ENCODE data around the gene PPP1R2. TPM values are rescaled to one million over a fixed set of nuclear protein-coding genes. Genes with fewer than 3 reads are reported as not detected.

PPP1R2 gene
- total and polyA plus RNA-seq, 2 of the 13 experiments (the other 11 are each of a cell fraction or from before 2014, with no cell fraction given) = 36.5 to 86.5 TPM

DNA sequence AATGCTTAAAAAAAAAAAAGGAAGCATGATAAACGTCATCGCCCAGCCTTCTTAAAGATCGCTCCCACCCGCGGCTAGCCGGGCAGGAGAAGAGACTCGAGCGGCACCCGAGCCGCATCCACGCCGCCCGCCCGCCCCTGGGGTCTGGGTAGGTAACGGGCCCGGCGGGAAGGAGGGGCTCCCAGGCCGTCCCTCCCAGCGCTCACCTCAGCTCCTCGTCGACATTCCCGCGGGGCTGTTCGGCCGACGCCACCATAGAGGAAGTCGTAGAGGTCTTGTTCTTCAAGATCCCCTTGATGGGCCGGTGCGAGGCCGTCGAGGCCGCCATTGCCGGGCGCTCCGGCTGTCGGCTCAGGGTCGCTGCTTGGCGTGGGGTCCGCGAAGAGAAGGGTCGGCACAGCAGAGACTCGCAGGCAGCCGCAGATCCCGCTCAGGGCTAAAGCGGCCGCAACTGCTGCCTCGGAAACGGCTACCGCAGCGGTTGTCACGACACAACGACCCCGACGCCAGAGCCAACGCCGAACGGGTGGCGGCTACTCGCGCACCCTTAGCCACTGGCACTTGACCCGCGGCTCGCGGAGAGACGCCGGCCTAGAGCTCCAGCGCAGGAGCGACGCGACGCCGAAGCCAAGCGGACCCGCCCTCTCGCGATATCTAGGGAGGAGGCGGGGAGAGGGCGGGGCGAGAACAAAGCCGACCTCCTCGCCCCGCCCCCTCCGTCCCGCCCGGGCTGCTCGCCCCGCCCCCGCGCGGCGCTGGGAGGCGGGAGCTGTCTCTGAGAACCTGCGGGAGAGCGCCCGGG, at the start of gene PPP1R2 (continued):
- TF ChIP-seq, protein P1, sequence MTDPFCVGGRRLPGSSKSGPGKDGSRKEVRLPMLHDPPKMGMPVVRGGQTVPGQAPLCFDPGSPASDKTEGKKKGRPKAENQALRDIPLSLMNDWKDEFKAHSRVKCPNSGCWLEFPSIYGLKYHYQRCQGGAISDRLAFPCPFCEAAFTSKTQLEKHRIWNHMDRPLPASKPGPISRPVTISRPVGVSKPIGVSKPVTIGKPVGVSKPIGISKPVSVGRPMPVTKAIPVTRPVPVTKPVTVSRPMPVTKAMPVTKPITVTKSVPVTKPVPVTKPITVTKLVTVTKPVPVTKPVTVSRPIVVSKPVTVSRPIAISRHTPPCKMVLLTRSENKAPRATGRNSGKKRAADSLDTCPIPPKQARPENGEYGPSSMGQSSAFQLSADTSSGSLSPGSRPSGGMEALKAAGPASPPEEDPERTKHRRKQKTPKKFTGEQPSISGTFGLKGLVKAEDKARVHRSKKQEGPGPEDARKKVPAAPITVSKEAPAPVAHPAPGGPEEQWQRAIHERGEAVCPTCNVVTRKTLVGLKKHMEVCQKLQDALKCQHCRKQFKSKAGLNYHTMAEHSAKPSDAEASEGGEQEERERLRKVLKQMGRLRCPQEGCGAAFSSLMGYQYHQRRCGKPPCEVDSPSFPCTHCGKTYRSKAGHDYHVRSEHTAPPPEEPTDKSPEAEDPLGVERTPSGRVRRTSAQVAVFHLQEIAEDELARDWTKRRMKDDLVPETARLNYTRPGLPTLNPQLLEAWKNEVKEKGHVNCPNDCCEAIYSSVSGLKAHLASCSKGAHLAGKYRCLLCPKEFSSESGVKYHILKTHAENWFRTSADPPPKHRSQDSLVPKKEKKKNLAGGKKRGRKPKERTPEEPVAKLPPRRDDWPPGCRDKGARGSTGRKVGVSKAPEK (CRISPR knock-in tag; IDR thresholded peaks at IDR 0.05; ENCODE audit: borderline replicate concordance) = no peak
- TF ChIP-seq ZNF788 (CRISPR knock-in tag; IDR thresholded peaks at IDR 0.05; ENCODE audit: borderline replicate concordance) (peak; percentile 79; the same call in 1 of the 2 replicates), PPARG (CRISPR knock-in tag; conservative IDR thresholded peaks at IDR 0.05) (peak; percentile 37; the same call in 1 of the 2 replicates), KDM3A (CRISPR knock-in tag; IDR thresholded peaks at IDR 0.05; ENCODE audit: low read depth) (peak; percentile 78), CENPBD1 (CRISPR knock-in tag; IDR thresholded peaks at IDR 0.05; ENCODE audit: borderline replicate concordance, low read depth) (no peak), MTF2 (CRISPR knock-in tag; IDR thresholded peaks at IDR 0.05; ENCODE audit: borderline replicate concordance) (peak; percentile 78; the same call in 1 of the 2 replicates), HOXA3 (CRISPR knock-in tag; IDR thresholded peaks at IDR 0.05) (peak; percentile 46), CERS6 (CRISPR knock-in tag; IDR thresholded peaks at IDR 0.05) (0 out of 2 replicates have a peak, but pooled peaks have one; percentile 81), HNF4G (IDR thresholded peaks at IDR 0.05; ENCODE audit: borderline replicate concordance, low read depth, low read length) (no peak), HNF4G (CRISPR knock-in tag; IDR thresholded peaks at IDR 0.05; ENCODE audit: borderline replicate concordance, low read depth) (0 out of 2 replicates have a peak, but pooled peaks have one; percentile 5), SIX1 (CRISPR knock-in tag; IDR thresholded peaks at IDR 0.05; ENCODE audit: borderline replicate concordance) (no peak), ZNF792 (CRISPR knock-in tag; IDR thresholded peaks at IDR 0.05) (no peak), ZKSCAN8 (CRISPR knock-in tag; IDR thresholded peaks at IDR 0.05; ENCODE audit: borderline replicate concordance) (peak; percentile 14; the same call in 1 of the 2 replicates), CAMTA2 (CRISPR knock-in tag; IDR thresholded peaks at IDR 0.05; ENCODE audit: borderline replicate concordance) (no peak), ZNF605 (CRISPR knock-in tag; IDR thresholded peaks at IDR 0.05) (no peak), DPF2 (CRISPR knock-in tag; IDR thresholded peaks at IDR 0.05; ENCODE audit: borderline replicate concordance, low read depth) (no peak), FIP1L1 (IDR thresholded peaks at IDR 0.05; ENCODE audit: borderline replicate concordance, insufficient read depth, low read depth, low read length) (no peak), SRY (CRISPR knock-in tag; IDR thresholded peaks at IDR 0.05) (peak; percentile 91; the same call in 1 of the 2 replicates)
- TF ChIP-seq, protein P2, sequence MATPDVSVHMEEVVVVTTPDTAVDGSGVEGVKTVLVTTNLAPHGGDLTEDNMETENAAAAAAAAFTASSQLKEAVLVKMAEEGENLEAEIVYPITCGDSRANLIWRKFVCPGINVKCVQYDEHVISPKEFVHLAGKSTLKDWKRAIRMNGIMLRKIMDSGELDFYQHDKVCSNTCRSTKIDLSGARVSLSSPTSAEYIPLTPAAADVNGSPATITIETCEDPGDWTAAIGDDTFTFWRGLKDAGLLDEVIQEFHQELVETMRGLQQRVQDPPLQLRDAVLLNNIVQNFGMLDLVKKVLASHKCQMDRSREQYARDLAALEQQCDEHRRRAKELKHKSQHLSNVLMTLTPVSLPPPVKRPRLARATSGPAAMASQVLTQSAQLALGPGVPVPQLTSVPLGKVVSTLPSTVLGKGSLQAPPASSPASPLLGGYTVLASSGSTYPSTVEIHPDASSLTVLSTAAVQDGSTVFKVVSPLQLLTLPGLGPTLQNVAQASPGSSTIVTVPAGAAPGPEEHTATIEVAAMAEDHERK (CRISPR knock-in tag; IDR thresholded peaks at IDR 0.05; ENCODE audit: low read depth) = no peak
- TF ChIP-seq, protein P3, sequence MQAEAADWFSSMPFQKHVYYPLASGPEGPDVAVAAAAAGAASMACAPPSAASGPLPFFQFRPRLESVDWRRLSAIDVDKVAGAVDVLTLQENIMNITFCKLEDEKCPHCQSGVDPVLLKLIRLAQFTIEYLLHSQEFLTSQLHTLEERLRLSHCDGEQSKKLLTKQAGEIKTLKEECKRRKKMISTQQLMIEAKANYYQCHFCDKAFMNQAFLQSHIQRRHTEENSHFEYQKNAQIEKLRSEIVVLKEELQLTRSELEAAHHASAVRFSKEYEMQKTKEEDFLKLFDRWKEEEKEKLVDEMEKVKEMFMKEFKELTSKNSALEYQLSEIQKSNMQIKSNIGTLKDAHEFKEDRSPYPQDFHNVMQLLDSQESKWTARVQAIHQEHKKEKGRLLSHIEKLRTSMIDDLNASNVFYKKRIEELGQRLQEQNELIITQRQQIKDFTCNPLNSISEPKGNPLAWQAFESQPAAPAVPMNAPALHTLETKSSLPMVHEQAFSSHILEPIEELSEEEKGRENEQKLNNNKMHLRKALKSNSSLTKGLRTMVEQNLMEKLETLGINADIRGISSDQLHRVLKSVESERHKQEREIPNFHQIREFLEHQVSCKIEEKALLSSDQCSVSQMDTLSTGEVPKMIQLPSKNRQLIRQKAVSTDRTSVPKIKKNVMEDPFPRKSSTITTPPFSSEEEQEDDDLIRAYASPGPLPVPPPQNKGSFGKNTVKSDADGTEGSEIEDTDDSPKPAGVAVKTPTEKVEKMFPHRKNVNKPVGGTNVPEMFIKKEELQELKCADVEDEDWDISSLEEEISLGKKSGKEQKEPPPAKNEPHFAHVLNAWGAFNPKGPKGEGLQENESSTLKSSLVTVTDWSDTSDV (CRISPR knock-in tag; IDR thresholded peaks at IDR 0.05) = peak; percentile 39; the same call in 1 of the 2 replicates
